HG03060 (cell line): Measurements from ENCODE around the gene ADARB1.

Experiments
- ATAC-seq: cut with Tn5 transposase; IDR thresholded peaks from one replicate; pipeline ENCODE4 v1.9.1; 2021; ENCODE audit warnings: low read depth, moderate number of reproducible peaks; ENCODE audit not compliant: unreplicated experiment

The ADARB1 gene

GRCh38 chr21:45220714-45221490 lies 146.5 kb downstream of the ADARB1 start:
- no peak for ATAC-seq

- no peak for ATAC-seq
These were observed 147.6 kb downstream of the ADARB1 start for GRCh38 chr21:45222001-45222400.

- no peak for ATAC-seq
These were observed 149.1 kb downstream of the ADARB1 start for GRCh38 chr21:45223236-45224185.

GRCh38 chr21:45224189-45224938 lies 150.0 kb downstream of the ADARB1 start:
- no peak for ATAC-seq

GRCh38 chr21:45225041-45225740 lies 150.8 kb downstream of the ADARB1 start:
- ATAC-seq: no peak

- no peak for ATAC-seq
These were observed 151.5 kb downstream of the ADARB1 start for GRCh38 chr21:45225741-45226327.

GRCh38 chr21:45226540-45227326 lies 152.4 kb downstream of the ADARB1 start:
- ATAC-seq: no peak

GRCh38 chr21:45227735-45228134 lies 153.4 kb downstream of the ADARB1 start:
- ATAC-seq: no peak

GRCh38 chr21:45228171-45228641 lies 153.8 kb downstream of the ADARB1 start:
- ATAC-seq: no peak

- ATAC-seq: no peak
These were observed 154.4 kb downstream of the ADARB1 start for GRCh38 chr21:45228656-45229240.

GRCh38 chr21:45231705-45232104 lies 157.3 kb downstream of the ADARB1 start:
- no peak for ATAC-seq

- ATAC-seq: no peak
These were observed 159.7 kb downstream of the ADARB1 start for GRCh38 chr21:45234127-45234526.

- ATAC-seq: no peak
These were observed 160.6 kb downstream of the ADARB1 start for GRCh38 chr21:45234965-45235364.

GRCh38 chr21:45235488-45235887 lies 161.1 kb downstream of the ADARB1 start:
- no peak for ATAC-seq

- ATAC-seq: no peak
These were observed 162.1 kb downstream of the ADARB1 start for GRCh38 chr21:45236481-45236880.

GRCh38 chr21:45237401-45237800 lies 163.0 kb downstream of the ADARB1 start:
- no peak for ATAC-seq

GRCh38 chr21:45241357-45241756 lies 167.0 kb downstream of the ADARB1 start:
- ATAC-seq: no peak

GRCh38 chr21:45243603-45244002 lies 169.2 kb downstream of the ADARB1 start:
- no peak for ATAC-seq
